ENCODE results near the gene MIOX.

Gene MIOX

DNA sequence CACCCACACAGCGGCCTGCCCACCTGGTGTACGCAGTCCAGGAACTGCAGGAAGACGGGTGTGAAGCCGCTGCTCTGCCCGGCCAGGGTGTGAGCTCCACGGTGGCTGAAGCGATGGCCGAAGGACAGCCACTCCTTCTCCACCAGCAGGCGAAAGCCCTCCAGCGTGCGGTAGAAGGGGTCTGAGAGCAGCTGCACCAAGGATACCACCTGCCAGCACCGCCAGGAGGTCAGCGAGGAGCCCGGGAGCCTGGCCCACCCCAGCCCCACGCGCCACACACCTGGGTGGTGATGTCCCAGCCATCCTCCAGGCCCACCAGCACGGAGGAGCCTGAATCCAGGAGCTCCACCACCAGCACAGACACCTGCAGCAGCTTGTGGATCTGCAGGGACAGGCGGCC is 31.5 kb upstream of the MIOX start:
- no peak for DNase-seq

DNA sequence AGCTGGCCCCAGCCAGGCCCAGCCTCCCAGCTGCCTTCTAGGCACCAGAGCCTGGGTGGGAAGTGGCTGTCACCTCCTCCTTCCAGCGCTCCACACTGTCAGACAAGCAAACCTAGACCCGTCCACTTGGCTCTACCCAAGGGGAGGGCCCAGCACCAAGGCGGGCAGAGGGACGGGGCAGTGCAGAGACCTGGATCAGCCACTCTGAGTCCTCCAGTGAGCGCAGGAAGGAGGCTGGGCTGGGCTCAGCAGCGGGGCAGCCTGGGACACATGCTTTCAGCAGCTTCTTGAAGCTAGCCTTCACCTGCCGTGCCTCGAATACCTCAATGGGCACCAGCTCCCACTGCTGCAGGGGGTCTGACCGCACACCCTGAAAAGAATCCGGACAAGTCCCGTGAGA is 30.6 kb upstream of the MIOX start:
- DNase-seq = no peak

DNA sequence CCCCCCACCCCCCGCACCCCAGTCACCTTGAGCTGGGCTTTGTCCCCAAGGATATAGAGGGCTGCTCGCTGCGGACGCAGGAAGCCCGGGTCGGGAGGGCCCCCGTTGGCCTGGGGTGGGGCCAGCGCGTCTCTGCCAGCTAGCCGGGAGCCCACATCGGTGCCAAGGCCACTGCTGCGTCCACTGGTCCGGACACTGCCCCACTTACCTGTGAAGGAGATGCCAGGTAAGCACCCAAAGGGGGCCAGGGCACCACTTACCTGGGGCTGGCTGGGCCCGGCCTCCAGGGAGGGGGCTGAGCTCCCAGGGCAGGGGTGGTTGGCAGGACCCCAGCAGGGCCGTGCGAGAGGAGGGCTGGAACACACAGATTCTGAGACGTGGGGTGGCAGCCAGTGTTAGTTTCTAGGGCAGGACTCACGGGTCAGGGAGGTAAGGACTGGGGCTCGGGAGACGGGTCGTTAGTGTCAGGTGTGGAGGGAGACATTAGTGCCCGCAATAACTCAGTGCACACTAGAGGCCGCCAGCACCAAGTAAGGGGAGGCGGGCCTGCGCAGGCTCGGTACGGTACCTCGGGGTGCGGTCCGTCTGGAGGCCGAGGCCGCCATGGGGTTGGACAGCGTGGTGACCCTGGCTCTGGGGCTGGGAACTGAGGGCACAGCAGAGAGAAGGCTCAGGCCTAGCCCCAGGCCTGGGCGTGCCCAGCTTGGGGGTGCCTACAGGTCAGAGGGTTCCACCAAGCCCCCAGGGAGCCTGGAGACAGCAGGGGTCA is 30.0 kb upstream of the MIOX start:
- DNase-seq = no peak

DNA sequence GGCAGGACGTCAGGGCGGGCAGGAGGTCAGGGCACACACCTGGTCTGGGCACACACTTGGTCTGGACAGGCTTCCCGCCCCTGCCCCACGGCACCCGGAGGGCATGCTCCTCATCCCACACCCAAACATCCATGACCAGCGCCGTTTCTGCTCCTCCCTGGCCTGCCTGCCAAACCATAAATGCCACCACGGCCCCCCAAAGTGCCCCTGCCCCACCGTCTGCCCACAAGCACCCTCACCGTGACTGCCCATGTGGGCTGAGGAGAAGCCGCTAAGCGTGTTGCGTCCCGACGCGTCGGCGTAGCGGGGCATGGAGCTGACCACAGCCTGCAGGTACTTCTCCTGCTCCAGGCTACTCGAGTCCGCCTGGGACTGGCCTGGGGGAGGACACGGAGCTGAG is 27.6 kb upstream of the MIOX start:
- no peak for DNase-seq

DNA sequence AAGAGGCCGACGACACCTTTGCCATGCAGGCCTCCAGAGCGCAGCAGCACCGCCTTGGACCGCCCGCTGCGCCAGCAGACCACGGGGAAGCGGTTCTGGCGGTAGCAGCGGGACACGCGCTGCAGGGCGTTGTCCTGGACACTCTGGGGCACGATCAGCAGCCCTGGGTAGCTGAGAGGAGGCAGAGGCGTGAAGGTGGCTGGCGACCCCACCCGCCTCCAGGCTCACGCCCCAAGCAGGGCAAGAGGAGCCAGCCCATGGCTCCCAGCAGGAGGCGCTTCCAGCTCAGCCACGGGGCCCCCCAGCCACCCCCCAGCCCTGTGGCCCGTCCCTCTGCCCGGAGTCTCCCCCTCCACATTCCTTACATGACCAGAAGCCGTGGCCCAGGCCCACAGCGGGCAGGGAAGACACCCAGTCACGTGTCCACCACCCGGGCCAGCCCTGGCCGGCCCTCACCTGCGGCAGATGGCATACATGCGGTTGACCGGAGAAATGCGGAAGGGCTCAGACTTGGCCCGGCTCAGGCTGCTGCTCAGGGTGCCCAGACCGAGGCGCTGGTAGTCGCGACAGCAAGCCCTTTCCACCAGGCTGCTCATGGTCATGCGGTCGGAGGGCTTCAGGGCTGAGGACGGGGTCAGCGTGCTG is 27.0 kb upstream of the MIOX start:
- DNase-seq = no peak

DNA sequence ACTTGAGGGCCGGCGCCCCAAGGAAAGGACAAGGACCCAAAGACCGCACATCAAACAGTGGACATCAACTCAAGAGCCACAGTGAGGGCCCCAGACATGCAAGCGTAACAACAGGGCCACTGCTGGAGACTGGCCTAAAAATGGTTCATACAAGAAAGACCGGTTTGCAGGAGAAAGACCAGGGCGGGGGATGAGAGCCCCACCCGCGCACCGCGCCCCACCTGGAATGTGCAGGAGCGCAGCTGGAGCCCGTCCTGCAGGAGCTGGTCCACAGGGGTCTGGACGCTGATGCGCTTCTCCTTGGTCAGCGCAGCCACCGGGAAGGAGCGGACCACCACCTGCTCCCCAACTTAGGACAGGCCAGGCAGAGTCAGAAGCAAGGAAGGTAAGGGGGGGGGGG is 25.7 kb upstream of the MIOX start:
- no peak for DNase-seq

DNA sequence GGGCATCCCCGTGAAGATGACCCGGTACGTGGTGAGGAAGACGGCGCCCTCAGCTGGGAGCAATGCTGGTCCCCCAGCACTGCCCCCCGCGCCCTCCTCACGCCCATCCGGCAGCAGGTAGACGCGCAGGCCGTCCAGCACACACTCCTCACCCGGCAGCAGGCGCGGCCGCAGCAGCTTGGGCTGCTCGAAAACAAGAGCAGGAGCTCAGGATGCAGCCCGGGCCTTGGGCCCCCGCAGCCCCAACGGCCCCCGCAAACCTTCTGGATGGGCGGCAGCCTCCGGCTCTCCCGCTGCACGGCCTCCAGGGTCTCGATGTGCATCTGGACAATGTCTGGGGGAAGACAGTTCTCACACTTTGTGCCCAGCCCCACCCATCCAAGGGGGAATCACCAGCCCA is 25.1 kb upstream of the MIOX start:
- no peak for DNase-seq

DNA sequence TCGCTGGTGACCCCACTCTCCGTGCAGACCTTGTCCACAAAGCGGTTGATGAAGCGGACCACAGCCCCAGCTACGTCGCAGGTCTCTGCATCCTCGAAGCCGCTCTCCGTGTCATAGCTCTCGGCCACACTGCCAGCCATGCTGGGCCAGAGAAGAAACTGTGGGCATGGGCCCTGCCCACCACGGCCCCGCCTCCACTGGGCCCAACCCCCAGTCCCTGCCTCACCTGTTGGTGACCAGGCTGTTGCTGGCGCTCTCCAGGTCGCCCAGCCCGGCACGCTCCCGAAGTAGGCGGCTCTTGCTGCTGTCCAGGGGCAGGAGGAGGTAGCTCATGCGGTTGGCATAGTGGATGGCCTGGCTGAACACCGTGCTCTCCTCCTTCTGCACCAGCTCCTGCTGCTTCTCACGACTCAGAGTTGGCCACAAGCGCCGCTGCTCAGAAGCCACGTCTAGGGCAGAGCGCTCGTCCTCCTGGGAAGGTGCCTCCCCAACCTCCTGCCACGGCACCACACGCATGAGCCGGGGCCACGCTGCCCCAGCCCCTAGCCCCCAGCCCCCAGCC is 24.6 kb upstream of the MIOX start:
- DNase-seq = no peak

DNA sequence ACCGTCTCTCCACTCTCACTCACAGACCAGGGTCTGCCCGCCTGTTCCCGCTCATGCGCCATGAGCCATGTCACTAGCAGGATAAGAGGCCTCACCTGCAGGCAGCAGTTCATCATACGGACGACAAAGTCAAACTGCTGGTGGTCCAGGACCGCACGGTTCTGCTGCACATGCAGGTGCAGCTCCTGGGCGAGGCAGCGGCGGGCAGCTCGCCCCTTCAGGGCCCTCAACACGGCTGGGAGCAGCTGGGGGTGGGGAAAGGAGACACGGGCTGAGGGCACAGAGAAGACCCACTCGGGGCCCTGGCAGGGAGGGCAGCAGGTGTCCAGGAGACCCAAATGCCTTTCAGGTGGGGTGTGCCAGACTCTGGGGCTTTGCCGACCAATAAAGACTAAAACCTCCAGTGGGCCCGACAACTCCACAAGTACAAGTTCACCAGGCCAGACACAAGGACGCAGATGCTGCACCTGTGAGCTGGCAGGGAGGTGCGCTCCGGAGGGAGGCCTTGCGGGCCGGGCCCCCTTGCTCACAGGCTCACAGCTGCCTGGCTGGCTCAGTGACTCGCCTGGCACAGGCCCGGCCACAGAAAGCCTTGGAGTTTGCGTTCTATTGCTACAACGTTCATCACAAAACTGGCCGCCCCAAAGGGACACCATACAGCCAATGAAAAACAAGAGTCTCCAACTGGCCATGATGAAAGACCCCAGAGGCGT is 23.3 kb upstream of the MIOX start:
- DNase-seq = no peak

DNA sequence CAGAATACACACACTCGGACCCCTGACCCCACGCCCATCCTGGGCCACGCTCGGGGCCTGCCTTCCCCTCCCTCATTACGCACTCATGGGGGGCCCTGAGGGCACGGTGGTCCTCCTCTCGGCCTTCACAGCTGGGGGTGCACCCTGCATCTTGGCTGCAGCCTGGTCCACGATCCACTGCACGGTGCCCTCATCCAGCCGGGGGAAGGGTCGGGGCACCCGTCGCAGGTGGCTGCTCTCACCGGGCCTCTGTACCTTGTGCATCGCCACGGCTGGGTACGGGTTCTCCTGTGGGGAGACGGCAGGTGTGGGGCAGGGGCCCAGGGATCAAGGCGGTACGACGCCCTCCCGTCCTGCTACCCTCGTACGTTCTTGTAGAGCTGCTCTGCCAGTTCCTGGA is 22.2 kb upstream of the MIOX start:
- no peak for DNase-seq

DNA sequence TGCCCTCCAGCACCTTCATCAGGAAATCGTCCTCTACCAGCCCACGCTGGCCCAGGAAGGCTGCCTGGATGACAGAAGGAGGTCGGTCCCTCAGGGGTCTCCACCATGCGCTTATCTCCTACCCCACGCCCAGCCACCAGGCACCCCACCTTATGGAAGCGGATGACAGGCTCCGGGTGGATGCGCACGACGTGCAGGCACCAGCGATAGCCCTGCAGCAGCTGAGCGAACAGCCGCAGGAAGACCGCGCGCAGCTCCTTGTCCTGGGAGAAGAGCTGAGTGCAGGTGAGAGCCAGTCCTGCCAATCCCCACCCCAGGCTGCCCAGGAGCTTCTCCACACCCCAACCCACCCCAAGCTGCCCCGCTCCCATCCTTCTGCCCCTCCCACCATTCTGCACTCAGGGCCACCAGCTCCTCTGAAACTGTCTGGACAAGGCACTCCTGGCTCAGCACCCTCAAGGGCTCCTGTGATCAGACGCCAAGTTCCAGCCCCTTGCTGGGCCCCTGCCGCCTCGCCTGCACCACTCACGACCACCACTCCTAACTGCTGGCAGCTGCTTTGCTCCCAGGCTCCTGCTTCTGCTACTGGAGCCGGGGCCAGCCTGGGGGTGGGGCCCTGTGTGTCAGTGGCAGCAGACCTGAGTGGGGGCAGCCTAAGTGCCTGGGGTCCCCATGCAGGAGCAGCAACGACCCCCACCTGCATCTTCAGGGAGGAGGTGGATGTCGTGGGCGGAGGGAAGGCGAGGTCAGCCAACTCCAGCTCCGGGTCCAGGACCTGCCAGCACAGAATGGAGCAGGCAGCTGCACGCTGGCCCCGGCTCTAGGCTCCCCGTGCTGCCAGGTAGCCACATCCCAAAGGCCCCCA is 21.4 kb upstream of the MIOX start:
- DNase-seq = no peak

DNA sequence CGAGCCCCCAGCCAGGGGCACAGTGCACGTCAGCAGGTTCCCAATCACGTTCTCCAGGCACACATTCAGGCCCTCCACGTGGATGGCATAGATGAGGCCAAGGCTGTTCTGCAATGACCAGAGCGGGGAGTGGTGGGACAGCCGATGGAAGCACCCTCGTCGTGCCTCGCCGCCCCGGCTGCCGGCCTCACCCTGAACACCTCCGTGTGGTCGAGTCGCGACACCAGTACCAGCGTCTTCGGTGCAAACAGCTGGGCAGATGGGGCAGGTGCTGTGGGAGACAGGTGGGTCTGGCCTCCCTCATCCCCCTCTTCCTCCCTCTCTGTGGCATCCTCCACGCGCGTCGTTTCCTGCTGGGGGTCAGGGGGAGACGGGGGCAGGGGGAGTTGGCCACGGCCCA is 19.3 kb upstream of the MIOX start:
- DNase-seq = no peak

DNA sequence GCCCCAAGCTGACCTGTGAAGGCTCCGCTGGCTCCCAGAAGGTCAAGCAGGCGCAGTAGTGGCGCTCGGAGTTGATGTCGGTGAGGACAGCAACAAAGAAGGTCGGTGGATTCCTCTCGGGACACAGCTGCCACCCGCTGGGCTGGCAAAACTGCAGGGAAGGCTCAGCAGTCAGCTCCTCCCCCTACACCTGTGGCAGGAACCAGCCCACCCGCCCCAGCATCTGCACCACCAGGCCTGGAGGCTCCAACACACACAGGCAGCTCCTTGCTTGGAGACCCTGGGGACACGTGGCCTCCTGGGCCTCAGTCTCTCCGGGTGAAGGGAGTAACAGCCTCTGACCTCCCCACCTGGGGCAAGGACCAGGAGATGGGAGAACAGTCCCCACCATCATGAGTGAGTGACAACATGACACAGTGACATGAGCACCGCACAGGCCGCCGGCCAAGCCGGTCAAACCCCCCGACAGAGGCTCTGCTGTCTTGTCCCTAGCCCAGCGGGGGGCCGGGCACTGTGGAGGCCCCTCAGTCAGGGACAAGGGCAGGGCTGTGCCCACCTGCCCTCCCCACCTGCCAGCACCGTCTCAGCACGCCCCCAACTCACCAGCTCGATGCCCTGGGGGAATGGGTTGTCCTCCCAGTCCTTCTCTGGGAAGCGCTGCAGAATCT is 18.8 kb upstream of the MIOX start:
- no peak for DNase-seq

DNA sequence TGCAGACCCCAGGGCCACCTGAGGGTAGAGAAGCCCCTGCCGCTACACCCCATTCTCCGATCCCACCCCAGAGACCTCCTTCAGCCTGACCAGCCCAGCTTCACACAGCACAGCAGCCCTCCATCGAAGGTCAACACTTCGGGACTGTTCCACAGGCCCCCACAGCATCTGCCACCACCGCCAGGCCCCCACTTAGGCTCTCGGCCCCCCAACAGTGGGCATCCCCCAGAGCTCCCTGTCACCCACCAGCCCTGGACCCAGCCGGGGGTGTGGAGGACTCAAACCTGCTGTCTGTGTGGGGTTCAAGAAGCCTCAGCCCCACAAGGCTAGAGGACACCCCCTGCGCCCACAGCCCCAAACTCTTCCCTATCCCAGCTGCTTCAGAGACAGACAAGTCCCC is 18.0 kb upstream of the MIOX start:
- no peak for DNase-seq

DNA sequence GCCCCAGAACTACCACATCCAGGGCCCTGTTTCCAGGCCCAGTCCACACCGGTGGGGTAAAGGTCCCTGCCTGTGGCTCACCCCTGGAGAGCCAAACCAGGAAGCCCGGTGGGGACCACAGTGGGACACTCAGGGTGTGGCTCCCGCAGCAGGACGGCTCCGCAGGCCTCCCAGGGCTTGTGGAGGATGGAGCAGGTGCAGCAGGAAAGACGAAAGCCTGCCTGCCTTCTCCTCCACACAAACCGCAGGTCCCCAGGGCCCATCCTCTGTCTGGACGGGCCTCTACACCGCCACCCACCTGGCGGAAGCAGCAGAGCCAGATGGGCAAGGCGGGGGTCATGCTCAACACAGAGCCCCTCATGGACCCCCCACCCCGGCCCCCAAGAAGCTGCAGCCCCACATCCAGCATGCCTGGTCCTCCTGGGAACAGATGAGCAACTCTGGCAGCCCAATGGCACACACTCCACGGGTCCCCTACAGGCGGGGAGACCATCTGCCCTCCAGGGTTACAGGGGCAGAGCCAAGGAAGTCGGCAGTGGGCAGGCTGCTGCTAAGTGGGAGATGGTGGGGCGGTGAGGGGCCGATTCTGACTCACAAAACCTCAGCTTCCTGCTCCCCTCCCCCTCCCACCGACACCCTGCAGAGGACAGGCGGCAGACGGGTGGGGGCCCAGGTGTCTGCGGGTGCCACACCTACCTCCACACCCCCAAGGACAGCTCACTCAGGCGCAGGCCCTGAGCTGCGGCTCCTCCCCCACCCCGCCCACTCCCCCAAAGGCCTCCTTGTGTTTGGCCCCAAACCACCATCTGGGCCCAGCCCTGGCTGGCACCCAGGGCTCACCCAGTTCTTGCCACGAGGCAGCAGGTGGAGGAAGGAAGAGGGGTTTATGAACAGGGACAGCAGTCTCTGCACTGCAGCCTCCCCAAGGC is 17.0 kb upstream of the MIOX start:
- no peak for DNase-seq

DNA sequence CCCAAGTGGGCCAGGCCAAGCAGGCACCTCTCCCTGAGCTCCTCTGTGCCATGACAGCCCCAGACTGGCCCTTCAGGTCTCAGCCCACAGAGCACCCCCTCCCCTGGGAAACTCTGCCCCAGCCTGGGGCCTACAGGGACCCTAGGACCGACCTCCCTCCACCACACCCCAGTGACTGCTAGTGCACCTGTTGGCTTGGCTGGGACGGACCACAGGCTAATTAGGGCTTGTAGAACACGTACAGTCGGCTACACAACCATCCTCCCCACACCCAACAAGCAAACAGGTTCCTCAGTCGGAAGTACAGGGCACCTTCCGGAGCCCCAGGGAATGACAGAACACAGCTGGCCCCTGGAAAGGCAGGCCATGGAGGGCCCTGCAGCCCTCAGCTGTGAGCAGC is 16.2 kb upstream of the MIOX start:
- no peak for DNase-seq

DNA sequence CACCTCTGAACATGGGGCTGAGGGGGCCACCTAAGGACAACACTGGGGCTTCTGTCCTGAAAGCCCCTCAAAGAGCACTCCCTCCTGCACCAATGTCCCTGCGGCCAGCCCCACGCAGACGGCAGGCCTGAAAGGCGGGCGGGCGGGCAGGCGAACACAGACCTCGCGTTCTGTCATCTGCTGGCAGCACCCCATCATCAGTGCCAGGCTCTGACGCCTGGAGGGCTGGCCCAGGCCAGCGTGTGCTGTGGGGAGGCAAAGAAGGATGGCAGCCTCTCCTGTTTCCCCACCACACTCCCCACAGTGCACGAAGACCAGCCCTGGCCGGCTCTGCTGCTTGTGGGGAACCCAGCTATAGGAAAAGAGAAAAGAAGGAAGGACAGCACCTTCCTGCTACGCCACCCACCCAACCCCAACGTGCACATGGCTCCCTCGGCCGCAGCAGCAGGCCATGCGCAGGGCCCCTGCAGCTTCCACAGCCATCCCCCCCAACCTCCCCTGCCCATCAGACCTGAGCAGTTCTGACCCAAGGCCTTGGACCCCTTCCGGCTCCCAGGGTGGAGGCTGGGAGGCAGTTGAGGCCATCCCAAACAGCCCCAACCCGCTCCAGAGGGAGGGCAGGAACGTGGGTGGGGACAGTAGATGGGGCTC is 15.3 kb upstream of the MIOX start:
- no peak for DNase-seq

DNA sequence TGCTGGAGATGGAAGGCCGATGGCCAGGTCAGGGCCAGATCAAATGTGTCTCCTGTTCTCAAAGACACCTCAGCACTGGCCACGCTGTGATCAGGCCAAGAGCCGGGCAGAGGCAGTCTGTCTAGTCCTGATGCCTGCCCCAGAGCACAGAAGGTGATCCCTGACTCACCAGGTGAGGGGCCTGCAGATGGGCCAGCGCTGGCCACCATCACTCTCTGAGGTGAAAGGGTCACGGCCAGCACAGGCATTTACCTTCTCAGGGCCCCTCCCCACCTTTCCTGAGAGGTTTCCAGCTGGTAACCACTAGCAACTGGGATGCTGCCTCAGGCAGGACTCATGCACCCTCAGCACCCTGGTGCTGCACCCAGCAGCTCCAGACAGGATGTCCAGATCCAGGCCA is 14.7 kb upstream of the MIOX start:
- no peak for DNase-seq

DNA sequence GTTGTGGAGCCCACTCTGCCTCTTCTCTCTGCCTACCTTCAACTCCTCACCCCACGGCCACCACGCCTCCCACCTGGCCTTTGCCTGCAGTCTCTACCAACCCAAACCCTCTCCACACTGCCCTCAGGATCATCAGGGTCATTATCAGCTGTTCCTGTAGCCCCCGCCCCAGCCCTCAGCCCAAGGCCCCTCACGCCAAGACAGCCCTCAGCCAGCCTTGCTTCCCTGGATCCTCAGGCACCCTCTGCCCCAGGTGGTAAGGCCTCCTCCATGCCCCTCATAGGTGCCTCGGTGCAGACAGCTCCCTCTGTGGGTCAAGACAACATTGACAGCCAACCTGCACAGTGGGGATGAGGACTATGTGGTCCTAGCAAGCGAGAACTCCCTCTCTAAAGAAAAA is 13.6 kb upstream of the MIOX start:
- DNase-seq = no peak

DNA sequence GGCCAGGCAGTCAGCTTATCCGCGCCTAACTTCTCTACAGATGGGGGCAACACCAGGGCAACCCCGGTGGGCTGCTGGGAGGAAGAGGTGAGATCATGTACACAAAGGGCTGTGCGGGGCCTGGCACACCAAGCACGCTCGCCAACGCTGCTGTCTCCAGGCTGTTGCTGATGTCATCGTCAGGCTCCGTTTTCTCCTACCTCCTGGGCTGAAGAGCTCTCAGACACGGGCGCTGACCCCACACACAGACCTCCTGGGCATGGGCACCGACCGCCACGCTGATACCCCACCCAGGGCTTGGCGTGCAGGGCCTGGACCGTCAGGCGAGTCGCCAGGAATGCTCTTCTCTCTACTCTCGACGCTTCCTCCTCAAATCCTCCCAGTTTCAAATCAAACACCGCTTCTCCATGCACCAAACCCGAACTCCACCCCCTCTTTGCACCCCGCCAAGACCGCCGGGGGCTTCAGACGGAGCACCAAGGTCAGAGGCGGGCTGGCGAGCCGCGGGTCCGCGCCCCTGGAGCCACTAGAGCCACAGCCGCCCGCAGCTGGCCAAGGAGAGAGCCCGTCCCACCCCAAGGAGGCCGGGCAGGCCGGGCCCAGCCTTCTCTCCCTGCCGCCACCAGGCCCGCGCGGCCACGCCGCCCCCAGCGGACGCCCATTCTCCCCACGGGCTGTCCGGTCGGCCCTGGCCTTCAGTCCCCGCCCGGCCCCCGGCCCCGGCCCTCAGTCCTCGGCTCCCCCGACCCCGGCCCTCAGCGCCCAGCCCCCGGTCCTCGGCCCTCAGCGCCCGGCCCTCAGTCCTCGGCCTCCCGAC is 12.6 kb upstream of the MIOX start:
- no peak for DNase-seq
